HG03469 (cell line): Measurements from ENCODE around the gene GREM1.

Source experiments
- ATAC-seq: cut with Tn5 transposase; IDR thresholded peaks from one replicate; pipeline ENCODE4 v1.9.1; 2021; ENCODE audit warnings: mild to moderate bottlenecking, moderate library complexity, moderate number of reproducible peaks; ENCODE audit not compliant: unreplicated experiment

GREM1 gene

DNA sequence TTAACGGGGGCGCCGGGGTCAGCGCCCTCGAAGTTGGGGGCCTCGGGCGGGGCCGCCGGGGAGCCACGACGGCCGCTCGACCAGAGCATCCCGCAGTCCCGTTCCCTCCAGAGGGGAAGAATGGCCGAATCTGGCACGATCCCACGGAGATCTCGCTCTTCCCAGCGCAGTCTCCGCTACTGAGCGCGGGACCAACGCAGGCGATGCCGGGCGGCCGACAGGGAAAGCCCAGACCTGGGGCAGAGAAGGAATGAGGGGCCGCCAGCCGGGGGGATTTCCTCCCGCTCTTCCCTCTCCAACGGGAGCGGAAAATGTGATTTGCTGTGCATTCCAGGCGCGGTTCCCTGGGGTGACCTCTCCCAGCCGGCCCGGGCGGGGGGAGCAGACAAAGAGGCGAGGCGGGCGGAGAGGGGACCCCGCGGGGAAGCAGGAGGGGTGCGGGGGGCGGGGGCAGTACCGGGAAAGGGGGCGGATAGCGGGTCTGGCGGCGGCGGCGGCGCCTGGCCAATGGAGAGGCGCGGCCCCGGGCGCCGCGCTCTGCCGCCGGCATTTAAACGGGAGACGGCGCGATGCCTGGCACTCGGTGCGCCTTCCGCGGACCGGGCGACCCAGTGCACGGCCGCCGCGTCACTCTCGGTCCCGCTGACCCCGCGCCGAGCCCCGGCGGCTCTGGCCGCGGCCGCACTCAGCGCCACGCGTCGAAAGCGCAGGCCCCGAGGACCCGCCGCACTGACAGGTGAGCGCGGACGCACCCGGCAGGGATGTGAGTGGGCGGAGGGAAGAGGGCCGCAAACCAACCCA, at the start of gene GREM1:
GREM1 (plus strand) TSS at position 579 of the 801 bp plus-strand sequence. CDS start 12,687 bp downstream, outside the sequence.
- ATAC-seq: no peak

DNA sequence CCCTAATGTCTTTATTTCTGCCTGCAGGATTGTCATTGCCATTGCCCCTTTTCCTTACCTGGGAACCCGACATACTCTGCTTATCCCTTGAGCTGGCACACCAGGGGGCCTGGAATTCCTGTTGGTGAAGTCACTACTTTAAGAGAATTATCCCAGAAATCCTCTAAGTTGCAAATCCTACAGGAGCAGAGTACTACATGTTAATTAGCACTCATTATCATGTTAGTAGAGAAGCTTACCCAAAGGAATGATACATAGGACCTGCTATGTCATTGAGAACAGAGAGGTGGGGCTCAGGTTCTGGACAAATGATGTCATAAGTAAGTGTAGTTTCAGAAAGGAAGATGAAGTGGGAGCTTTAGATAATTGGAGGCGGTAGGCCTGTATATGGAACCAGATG, 48.9 kb upstream of the GREM1 start:
- ATAC-seq: no peak

DNA sequence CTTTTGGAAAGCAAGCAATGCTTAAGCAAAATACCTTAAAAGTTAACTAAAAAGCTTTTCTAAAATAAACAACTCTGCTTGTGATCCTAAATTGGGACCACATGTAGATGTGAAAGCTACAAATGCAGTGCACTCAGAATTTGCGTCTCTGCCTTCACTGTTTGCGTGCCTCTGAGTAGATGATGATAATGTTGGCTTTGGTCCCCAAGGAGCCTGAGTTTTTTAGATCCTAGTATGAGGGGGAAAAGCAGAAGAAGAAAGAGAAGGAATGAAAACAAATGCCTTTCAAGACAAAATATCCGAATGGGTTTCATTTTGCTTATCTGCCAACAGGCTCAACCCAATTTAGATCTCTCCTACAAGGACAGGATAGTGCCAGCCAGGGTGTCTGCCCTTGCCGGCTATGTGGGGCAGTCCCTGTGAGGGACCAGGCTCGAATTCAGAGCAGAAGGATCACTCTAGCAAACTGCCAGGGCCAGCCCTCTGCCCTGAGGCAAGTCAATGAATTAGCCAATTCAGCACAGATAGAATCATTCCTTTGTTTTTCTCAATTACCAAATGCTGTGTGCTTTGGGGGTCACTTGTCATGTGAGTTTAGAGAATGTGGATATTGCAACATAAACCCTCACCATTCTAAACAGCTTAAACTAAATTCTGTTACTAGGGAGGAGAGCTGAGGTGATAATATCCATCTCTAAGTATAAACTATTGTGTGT, 47.8 kb upstream of the GREM1 start:
- ATAC-seq: no peak

DNA sequence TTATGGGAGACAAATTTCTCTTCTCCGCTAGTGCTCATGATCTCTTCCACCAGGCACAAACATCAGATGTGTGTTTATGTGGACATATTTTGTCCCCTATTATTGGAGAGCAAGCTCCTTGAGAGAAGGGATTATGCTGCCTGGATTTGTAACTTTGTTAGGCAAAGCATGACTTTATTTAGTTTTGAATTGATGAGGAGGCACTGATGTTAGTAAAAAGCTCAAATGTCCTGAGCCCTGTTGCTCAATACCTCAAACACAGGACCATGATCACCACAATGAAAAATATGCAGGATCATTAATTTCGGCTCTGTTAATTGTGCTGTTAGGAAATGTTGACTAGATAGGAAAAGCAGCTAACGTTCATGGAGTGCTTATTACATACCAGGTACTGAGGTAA, 47.2 kb upstream of the GREM1 start:
- no peak for ATAC-seq

DNA sequence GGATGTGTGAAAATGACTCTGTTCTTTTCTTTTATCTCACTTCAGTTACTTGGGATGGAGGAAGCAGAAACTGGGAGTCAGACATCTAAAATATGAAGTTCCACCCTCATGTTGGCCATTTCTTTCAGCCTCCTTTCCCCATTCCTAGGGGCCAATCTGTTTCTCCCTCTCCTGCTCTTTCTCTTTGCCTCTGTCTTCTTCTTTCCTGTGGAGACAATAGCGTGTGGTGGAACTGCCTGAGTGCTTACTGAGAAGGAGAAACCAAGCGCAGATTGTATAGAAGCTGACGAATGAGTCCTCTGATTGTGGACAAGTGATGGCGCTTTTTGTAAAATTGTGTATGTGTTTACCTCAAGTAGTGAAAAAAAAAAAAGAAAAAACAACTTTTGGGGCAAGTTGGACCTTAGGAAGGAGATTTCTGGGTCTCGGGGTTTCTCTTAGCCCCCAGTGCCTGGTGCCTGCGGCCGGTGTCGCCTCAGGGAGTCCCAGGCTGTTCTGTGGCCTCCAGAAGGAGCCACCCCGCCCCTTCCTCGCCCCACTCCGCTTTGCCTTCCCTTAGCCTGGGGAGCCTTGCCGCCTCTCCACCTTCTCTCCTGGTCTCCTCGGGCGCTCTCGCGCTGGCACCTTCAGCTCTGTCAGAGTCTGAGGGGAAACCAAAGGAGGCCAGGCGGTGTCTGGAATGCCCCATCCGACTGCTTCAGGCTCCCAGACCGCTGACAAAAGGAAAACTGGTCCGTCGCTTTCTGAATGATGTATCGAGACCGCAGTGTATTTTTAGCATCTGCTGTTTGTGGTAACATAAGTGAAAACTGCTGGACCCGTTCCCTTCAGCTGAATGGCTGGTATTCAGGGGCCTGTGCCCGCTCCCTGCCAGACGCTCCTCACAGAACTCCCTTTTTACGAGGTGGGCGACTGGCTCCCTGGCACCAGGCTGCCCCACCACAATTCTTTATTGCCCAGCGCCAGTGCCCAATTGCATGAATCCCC, 46.2 kb upstream of the GREM1 start:
- ATAC-seq: no peak

DNA sequence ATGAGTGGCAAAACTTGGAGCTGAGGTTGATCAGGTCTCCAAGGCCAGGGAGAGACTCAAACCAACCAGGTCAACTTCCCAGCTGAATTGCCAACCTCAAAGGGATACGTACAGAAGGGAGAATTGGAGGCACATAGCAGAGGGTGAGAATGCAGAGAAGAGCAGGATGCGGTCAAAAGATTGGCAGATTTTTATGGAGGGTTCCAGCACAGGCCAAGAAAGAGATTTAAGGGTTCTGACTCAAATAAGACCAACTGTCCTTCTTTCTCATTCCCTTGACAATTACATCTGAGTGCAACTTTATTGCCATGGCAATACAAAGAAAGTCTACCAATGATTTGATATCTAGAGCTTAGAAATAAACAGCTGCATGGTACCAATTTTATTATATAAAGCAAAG, 43.1 kb upstream of the GREM1 start:
- no peak for ATAC-seq

DNA sequence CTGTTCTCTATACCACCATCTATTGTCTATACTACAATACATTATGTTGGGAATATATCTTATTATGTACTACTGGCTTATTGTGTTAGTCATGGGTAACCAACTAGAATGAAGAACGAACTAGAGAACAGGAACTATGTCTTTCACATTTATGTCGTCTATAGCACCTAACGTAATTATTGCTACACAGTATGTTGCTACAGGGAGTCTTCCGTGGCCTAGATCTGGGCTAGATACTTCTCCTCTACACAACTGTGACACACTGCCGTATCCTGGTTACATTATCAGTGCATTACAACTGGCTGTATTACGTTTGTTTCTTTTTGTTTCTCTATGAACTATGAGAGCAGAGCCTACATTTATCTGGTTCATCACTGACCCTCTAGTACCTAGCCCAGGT, 42.3 kb upstream of the GREM1 start:
- ATAC-seq: no peak

DNA sequence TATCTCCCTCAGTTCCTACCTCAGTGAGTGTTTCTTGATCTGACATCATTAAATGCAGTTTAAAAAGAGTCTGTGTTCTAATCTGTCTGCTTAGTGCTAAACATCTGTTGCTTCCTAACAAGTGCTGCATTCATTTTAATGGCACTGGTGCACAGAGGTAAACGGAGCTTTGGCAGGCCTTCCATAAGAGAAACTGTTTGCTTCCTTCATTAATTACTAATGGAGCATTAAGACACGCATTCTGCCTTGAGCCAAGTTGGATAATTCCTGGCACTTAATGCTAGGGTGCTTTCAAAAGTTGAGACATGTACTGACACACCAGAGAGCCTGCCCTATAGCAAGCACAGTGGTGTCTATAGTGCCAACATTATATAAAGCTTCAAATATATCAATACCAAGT, 41.6 kb upstream of the GREM1 start:
- ATAC-seq: no peak

DNA sequence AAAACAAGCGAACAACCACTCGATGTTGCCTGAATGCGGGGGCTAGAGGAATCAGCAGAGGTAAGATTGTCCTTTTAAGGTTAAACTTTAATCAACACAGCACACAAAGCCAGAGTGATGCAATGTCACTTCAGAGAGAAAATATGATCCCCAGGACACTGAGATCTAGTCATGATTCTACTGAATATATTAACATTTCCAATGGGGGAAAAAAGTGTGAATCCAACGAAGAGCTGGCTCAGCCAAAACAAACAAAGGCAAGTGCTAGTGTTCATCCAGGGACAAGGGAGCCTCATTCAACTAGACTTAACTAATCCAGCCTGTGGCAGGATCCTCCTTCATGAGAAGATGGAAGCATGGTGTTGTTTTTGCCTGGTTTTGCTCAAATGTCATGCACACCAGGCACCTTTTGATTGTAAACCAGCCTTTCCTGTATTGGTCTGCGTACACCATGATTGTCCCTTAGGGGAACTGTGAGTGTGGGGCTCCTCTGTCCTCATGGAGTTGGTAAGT, 40.5 kb upstream of the GREM1 start:
- no peak for ATAC-seq

DNA sequence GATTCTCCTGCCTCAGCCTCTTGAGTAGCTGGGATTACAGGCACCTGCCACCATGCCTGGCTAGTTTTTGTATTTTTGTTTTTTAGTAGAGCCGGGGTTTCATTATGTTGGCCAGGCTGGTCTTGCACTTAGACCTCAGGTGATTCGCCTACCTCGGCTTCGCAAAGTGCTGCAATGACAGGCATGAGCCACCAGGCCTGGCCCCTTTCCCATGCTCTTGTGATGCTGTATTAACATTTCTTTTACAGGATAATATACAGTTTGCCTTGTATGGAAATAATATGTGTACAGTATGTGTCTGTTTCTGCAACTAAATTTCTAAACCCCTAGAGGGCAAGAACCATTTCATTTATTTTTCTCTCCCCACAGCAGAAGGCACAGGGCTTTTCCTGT, 38.5 kb upstream of the GREM1 start:
- no peak for ATAC-seq

DNA sequence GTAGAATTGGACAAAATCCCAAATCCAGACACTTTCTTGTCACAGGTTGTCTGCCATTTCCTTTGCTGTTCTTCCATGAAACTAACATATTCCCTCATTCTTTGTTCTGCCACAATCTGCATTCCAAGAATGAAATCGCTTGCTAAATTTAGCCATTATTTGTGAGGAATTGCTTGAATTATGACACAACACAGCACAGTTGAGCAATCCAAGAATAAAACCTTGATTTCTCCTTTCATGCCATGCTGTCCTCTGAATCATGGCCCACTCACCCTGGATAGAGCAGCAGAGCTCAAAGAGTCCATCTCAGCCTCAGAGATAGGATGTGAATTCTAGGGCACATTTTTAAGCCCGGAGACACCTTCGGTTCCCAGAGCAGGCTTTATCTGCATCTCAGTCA, 35.2 kb upstream of the GREM1 start:
- ATAC-seq: no peak

DNA sequence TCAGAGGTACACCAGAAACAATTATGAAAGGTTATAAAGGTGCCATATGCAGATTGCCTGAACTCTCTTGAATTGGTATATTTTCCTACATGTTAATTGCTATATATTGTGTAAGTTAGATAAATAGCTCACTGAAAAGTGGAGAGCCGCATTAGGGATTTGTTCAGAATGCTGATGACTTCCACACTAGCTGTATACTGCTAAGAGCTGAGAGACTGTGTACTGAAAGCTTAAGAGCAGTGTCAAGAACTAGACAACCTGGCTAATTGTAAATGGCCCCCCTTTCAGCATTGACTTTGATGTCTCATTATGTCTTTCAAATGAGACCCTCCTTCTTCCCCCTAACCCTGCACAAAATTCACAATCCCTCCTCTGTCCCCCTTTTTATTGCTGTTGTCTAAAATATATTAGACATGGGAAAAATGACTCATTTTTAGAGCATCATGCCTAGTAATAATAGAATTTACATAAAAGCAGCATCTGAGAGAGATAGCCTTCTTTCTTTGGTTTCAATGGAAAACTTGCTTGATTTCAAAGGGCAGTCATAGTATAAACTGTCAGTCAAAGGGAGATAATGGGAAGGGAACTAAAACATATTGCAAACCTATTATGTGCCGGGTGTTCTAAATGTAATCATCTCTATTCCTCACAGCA, 34.7 kb upstream of the GREM1 start:
- ATAC-seq: no peak

DNA sequence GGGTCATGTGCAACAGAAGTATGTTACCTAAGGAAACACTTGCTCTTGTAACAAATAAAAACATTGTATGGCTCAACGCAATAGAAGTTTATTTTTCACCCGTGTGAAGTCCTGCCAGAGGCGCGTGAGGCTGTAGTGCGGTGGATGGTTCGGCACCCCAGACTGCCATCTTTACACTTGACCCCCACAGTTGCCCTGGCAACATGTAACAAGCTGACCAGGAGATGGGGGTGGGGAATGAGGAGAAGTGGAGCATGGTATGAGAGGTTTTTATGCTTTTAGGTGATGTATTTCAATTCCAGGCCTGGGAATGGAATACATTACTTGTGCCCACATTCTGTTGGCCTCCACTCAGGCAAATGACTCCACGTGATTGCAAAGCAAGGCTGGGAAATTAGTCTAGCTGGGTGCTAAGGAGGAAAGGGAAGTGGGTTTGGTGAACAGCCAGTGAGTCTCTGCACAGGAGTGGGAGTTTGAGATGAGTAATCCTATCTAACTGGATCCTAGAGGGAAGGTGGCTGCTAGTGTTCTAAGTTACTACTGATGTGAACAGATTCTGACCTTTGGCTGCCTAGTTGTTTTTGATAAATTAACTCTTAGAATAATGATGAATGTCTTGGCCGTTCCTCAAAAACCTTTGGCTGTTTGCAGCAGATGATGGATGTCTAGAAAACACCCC, 33.8 kb upstream of the GREM1 start:
- no peak for ATAC-seq

DNA sequence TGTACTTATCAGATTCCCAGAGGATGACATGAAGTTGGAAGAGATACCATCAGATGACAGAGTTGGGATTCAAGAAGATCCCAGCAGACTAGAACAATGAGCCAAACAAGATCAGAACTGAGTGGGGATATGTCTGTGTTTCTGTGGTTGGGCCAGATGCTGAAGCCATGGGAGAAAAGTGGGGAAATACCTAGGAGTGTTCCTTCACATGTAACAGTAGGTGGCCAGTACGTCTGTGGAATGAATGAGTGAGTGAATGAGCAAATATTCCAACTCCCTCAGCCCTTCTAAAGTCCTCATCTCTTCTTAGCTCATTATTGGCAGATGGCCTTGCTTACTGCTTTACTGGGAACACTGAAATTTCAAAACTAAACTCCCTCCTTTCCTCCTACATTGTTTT, 32.2 kb upstream of the GREM1 start:
- no peak for ATAC-seq

DNA sequence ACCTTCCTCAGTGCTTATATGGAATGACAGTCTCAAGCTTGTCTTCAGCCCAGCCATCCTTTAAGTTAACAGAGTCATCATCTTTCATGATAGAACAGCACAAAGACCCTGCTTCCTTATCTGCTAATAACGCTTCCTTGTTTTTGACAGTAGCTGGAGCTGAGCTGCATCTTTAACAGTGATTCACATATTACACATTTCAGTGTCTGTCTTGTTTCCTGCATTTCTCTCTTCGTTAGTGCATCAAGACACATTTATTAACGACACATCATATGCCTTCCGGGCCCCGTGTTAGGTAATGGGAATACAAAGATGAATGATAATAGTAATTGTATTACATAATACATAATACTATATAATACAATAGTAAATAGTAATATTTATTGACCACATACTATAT, 30.2 kb upstream of the GREM1 start:
- ATAC-seq: no peak

DNA sequence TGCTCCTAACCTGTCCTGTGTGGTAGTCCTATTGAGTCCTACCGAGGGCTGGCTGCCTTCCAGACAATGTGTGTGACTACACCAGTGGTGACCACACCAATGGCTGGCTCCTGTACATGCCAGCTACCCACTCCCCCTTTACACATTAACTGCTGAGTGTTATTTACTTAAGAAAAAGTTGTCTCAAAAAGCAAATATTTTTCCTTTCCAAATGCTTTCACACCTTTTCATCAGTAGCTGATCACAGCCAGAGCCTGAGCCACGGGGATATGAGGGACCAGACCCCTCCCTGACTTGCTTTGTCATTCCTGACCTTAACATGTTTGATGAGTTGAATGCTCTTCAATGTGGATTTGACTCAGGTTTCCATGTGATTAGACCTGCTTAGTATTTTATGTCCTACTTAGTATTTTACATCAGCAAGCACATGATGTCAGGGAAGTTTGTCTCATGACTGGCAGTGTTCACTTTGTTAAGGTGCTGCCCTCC, 29.6 kb upstream of the GREM1 start:
- no peak for ATAC-seq

DNA sequence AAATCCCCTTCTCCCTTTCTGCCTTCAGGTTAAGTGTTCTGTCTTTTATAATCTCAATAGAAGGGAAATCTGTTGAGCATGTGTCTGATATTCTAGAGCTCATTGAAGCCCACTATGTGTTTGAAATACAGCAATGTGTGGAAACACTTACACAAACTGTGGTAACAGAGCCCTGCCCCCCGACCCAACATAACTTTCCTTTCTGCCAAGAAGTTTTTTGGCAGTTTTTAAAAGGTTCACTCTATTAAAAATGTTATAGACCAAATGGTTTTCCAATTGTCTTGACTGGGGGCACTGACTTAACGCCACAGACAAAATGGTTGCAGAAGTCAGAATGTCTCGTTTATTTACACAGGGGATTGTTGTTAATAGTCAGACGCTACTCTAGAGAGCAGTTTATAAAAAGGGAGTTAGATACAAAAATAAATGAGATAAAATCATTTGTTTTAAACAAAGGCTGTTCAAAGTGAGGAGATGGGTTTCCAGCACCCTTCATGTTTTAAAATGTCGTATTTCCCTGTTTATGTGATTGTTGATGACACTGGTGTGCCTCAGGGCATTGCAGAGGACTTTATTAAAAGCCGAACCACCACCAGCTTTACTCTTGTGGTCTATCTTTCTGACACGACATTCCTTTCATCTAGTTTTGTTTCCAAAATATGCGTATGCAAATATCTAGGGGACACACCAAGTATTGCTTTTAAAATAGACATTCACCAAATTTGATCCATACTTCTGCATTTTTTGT, 26.7 kb upstream of the GREM1 start:
- ATAC-seq: no peak

DNA sequence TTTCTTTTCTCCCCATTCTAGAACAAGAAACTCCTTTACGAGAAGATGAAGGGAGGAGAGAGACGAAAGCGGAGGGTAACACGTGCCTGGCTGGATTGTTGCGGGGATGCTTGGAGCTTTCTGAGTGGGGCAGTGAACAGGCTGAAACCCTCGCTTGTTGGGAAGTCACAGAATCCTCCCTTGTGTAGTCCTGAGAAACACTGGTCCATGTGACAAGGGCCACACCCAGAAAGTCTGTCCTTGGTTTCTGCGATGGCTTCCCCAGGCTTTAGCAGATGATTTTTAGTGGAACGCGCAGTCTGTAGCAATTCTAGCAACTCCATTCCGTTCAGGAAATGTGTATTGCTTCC, 26.1 kb upstream of the GREM1 start:
- ATAC-seq: no peak

DNA sequence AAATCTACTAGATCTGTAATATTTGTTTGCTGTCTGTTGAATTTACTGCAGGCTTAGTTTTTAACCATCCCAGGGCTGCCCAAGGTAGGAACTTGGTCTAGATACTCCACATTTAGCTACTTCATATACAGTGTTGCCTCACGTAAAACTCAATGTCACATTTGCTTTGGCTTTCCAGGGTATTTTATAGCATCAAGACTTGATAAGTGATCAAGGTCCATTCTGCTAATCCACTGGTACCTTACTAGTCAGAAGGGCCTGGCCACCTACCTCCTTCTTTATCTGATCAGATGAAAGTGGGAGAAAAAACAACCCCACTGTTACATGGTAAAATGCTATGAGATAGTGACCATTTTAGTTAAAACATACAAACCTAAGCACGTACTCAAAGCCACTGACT, 25.5 kb upstream of the GREM1 start:
- ATAC-seq: no peak
